MG63 (cell line): ENCODE data around the gene TAT. TPM values are rescaled to one million over a fixed set of nuclear protein-coding genes. Genes with fewer than 3 reads are reported as not detected.

Source experiments
- DNase-seq: peaks from one replicate; pipeline ENCODE4 v3.0.0-alpha.2; 2020
- H3K27me3 ChIP-seq: fragments of 250-450 bp; sonication (Bioruptor Pico); 2 replicates; pipeline ENCODE4 v1.5.1; 2020; ENCODE audit warnings: mild to moderate bottlenecking, moderate library complexity
- H3K36me3 ChIP-seq: fragments of 250-450 bp; sonication (Bioruptor Pico); 2 replicates; pipeline ENCODE4 v1.5.1; 2020; ENCODE audit warnings: mild to moderate bottlenecking, moderate library complexity
- H3K4me3 ChIP-seq: fragments of 250-450 bp; sonication (Bioruptor Pico); 2 replicates; pipeline ENCODE4 v1.5.1; 2020; ENCODE audit warnings: mild to moderate bottlenecking, moderate library complexity
- H3K9me3 ChIP-seq: fragments of 250-450 bp; sonication (Bioruptor Pico); 2 replicates; pipeline ENCODE4 v1.5.1; 2020; ENCODE audit warnings: mild to moderate bottlenecking, moderate library complexity
- total RNA-seq: library from RNA; depleted of rRNA; stranded (reverse); fragments of >200 nt; shearing (Covaris generic); gene quantifications from 2 replicates; pipeline ENCODE4 v1.2.3, GENCODE V29; 2014; ENCODE audit warnings: low replicate concordance; rRNA removed

Gene TAT
- total RNA-seq, 1 experiment from 2014 or later, result not detected

- no peak for DNase-seq
- Histone ChIP-seq H3K27me3 (no peaks in the 10 kb centered on the region), H3K4me3 (no peak overlapping the region), H3K36me3 (no peaks in the 10 kb centered on the region), H3K9me3 (no peaks in the 10 kb centered on the region)
These were observed 56.3 kb downstream of the TAT start for GRCh38 chr16:71520550-71520949.

Other genes starting within 250 kb of the TAT start
- gene CALB2, start 218.4 kb downstream of the TAT start, total RNA-seq, result 4.1 TPM in 1 of 2 replicates, not detected in the other
- not detected in 2 replicates for gene TLE7, start 135.0 kb downstream of the TAT start, total RNA-seq
- 3.6 and 4.2 TPM in 2 replicates for gene ZNF23, start 114.8 kb downstream of the TAT start, total RNA-seq
- 0.25 and 1.1 TPM in 2 replicates for gene ZNF19, start 87.8 kb downstream of the TAT start, total RNA-seq
- 0.47 TPM in 1 of 2 replicates, not detected in the other for gene CHST4, start 50.7 kb downstream of the TAT start, total RNA-seq
- not detected in 2 replicates for gene MARVELD3, start 49.1 kb upstream of the TAT start, total RNA-seq
- 3.3 and 4.9 TPM in 2 replicates for gene PHLPP2, start 147.6 kb upstream of the TAT start, total RNA-seq
- 15.3 and 20.9 TPM in 2 replicates for gene AP1G1, start 231.7 kb upstream of the TAT start, total RNA-seq